HPDE6-E6E7 (cell line): ENCODE measurements around the gene RALGAPA1.
"Not testable (repeated sequence)": the region's sequence is repeated elsewhere in the genome, so short reads cannot be mapped to it uniquely, and the experiment has no call there.

Source experiments
- DNase-seq: peaks from one replicate; pipeline ENCODE4 v3.0.0; 2011; ENCODE audit warnings: missing footprints; ENCODE audit errors: extremely low spot score

Gene RALGAPA1

GRCh38 chr14:35761922-35762321, 47.2 kb downstream of the RALGAPA1 start:
- DNase-seq, result no peak

DNA sequence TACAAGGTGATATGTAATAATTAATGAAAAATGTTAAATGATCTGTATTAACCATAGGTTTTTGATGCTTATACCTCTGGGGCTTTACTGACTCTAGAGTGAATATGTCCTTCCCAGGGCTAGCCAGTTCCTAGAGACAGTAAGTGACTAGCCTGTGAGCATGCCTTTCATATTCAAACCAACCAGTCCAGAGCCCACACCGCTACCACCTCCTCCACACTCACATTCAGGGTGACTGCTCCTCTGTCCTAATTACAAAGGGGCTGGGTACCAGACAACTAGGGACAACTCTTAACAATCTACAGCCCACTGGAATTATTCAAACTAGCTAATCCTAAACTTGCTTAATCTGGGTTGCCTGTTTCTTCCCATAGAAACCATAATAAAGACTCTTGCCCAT, 49.0 kb downstream of the RALGAPA1 start:
- no peak for DNase-seq

- DNase-seq, result no peak
Observed at GRCh38 chr14:35758523-35759129, 50.5 kb downstream of the RALGAPA1 start.

GRCh38 chr14:35754671-35755070, 54.4 kb downstream of the RALGAPA1 start:
- DNase-seq, result no peak

- DNase-seq, result no peak
Observed at GRCh38 chr14:35752380-35752779, 56.7 kb downstream of the RALGAPA1 start.

DNA sequence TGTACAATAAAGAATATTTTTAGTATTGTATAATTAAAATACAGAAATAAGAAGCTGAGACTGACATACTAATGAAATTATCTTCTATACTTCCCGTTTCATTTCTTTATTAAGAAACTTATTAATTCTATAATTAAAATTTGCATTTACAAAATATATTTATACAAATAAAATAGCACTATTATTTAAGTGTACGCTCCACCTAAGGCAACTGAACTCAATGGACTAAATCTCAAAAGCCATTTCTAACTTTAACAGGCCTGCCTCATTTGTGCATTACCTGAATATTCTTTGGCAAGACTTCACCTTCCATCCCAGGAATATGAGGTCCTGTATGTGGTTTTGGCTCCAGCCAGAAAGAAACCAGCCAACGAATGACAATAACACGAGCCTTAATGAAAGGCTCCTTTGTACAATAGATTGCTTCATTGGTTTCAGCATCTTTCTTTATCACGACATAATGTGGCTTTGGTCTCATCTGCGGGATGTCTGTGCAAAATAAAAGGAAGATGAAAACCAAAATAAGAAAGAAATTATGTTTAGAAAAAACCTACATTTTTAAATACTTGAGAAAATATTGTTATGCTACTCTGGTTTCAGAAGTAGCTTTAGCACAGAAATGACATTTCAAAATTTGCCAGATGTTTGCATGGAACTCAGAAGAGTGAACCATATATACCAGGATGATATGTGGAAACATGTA, 58.7 kb downstream of the RALGAPA1 start:
- no peak for DNase-seq

- DNase-seq, result no peak
Observed at GRCh38 chr14:35747379-35747778, 61.7 kb downstream of the RALGAPA1 start.

- no peak for DNase-seq
Observed at GRCh38 chr14:35742442-35742841, 66.7 kb downstream of the RALGAPA1 start.

DNA sequence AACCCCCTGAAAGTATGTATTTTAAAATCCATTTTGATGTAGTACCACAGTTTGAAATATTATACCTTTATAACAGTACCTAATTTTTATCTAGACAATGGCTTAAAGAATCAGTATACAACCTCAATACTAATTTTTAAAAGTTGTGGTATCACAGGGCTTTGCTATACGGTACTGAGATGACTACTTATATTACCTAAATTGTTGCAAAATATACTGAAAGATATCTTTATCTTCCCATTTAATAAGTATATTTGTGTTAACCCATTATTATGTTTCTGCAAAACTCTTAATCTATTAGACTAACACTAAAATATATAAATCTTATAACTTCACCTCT, 67.1 kb downstream of the RALGAPA1 start:
- no peak for DNase-seq

GRCh38 chr14:35741345-35742031, 67.6 kb downstream of the RALGAPA1 start:
- DNase-seq, result no peak

DNA sequence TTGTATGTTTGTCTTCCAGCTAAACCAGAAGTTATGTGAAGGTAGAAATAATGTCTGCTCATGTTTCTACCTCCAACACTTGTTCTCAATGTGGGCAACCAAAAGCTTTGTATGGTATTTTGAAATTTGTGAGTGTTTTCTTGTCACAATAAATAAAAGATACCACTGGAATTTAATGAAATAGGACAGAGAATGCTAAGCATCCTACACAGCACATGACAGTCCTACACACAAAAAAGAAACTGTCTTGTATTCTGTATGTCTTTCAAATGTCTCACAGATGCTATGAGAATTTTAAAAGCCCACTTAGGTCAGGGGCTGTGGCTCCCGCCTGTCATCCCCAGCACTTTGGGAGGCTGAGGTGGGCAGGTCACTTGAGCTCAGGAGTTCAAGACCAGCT, 68.9 kb downstream of the RALGAPA1 start:
- no peak for DNase-seq

DNA sequence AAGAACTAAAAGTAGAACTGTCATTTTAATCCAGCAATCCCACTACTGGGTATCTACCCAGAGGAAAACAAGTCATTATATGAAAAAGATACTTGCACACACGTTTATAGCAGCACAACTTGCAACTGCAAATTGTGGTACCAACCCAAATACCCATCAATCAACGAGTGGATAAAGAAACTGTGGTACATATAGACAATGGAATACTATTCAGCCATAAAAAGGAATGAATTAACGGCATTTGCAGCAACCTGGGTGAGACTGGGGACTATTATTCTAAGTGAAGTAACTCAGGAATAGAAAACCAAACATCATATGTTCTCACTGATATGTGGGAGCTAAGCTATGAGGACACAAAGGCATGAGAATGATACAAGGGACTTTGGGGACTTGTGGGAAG, 73.9 kb downstream of the RALGAPA1 start:
- DNase-seq, result not testable (repeated sequence)

DNA sequence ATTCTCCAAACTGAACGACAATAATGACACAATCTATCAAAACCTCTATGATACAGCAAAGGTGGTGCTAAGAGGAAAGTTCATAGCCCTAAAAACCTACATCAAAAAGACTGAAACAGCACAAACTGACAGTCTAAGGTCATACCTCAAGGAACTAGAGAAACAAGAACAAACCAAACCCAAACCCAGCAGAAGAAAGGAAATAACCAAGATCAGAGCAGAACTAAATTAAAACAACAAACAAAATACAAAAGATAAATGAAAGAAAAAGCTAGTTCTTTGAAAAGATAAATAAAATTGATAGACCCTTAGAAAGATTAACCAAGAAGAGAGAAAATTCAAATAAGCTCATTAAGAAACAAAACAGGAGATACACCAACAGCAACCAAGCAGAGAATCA, 75.6 kb downstream of the RALGAPA1 start:
- DNase-seq, result not testable (repeated sequence)

DNA sequence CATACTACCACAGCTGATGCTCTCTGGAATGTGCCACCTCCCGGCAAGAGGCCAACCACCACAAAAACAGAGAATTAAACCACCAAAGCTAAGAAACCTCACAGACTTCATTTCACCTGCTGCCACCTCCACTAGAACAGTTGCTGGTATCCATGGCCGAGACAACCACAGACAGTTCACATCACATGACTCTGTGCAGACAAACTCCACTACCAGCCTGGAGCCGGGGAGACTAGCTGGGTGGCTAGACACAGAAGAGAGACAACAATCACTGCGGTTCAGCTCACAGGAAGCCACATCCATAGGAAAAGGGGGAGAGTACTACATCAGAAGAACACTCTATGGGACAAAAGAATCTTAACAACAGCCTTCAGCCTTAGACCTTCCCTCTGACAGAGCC, 78.2 kb downstream of the RALGAPA1 start:
- DNase-seq, result no peak

GRCh38 chr14:35727764-35728163, 81.3 kb downstream of the RALGAPA1 start:
- no peak for DNase-seq

GRCh38 chr14:35725930-35726329, 83.2 kb downstream of the RALGAPA1 start:
- no peak for DNase-seq

- DNase-seq, result no peak
Observed at GRCh38 chr14:35715079-35715478, 94.0 kb downstream of the RALGAPA1 start.

- DNase-seq, result no peak
Observed at GRCh38 chr14:35712466-35712865, 96.6 kb downstream of the RALGAPA1 start.

GRCh38 chr14:35708062-35708461, 101.0 kb downstream of the RALGAPA1 start:
- no peak for DNase-seq

- no peak for DNase-seq
Observed at GRCh38 chr14:35705636-35706035, 103.5 kb downstream of the RALGAPA1 start.

GRCh38 chr14:35704793-35705493, 104.2 kb downstream of the RALGAPA1 start:
- DNase-seq, result no peak

GRCh38 chr14:35701531-35701930, 107.6 kb downstream of the RALGAPA1 start:
- DNase-seq, result no peak
